GM21381 (cell line): Measurements from ENCODE around the gene NUDT13.

Source experiments
- ATAC-seq: cut with Tn5 transposase; IDR thresholded peaks from one replicate; pipeline ENCODE4 v1.9.1; 2021; ENCODE audit warnings: mild to moderate bottlenecking, moderate library complexity; ENCODE audit not compliant: unreplicated experiment

NUDT13 gene

DNA sequence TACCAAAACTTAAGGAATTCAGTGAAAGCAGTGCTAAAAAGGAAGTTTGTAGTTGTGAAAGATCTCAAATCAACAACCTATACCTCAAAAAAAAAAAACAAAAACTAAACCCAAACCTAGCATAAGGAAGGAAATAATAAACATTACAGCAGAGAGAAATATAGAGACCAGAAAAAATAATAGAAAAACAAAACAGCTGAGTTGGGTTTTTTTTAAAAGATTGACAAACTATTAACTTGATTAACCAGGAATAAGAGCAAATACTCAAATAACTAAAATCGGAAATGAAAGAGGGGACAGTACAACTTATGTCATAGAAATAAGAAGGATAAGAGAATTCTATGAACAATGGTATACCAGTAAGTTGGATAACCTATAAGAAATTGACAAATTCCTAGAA is 50.8 kb downstream of the NUDT13 start:
- no peak for ATAC-seq

DNA sequence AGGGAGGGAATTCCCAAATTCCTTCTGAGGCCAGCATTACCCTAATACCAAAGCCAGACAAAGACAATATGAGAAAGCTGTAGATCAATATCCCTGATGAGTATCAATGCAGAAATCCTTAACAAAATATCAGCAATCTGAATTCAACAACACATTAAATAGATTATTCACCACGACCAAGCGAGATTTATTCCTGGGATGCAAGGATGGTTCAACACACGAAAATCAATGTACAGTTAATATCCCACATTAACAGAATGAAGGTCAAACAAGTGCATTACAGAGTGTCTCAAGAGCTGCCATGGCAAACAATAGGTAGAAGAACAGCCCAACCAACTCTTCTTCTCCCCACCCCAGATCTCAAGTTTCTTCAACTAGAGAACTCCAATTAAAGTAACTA is 51.4 kb downstream of the NUDT13 start:
- ATAC-seq, result no peak

DNA sequence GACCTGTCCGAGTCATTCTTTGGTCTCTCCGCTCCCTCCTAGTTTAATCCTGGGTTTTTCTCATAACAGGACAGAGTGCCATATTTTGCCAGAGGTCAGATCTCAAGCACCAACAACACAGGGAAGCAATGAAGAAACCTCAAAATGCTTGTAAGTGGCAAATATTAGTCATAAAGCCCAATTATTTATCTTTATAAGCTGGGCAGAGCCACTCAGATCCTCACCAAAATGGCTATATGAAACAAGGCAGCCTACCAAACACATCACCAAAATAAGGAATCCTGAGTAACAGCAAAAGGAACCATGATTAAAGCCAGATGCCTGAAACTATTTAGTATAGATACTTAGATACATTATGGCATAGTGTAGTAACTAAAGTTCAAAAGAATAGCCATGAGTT is 52.8 kb downstream of the NUDT13 start:
- ATAC-seq, result no peak

DNA sequence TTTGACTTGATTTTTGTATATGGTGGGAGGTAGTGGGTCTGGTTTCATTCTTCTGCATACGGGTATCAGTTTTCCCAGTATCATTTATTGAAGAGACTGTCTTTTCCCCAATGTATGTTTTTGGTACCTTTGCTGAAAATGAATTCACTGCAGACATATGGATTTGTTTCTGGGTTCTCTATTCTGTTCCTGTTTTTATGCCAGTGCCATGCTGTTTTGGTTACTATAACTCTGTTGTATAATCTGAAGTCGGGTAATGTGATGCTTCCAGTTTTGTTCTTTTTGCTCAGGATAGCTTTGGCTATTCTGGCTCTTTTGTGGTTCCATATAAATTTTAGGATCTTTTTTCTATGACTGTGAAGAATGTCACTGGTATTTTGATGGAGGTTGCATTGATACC is 56.7 kb downstream of the NUDT13 start:
- ATAC-seq, result no peak

DNA sequence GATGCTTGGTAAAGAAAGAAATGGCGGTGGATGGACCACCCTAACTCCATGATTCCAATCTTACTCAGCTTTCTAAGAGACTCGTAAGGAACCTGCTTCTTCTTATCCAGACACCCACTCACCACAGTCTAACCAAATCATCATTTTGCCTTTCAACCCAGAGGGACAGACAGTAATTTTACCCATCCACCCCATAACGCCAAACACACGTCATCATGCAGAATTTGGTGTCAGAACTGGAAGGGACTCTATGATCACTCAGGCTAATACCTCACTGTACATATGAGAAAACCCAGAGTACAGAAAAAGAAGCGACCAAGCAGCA is 57.2 kb downstream of the NUDT13 start:
- no peak for ATAC-seq

DNA sequence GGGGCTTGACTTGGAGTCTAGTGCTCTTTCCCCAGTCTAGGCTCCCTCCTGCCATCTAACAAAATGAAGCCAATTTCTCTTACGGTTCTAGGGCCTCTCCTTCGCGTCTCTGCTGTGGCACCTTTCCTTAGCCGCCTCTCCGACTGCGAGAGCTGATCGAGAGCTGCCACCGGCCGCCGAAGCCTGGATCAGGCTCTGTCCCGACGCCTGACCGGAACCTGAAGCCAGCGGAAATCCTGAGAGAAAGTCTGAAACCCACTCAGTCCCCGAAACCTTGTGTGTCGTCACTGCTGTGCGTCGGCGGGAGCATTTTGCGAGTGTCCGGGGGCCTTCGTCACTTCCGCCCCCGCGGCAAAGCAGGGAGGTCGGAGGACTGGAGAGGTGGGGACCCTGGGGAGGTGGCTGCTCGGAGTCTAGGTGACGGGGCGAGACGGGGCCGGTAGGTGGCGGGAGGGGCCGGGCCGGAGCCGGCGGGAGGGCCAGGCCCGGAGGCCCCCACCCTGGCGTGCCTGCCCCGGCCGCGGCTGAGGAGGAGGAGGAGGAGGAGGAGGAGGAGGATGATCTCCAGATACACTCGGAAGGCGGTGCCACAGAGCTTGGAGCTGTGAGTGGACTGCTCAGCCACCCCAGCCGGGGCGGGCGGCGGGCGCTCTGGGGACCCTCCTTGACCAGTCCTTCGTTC is 57.7 kb downstream of the NUDT13 start, which contains the start of the genes ECD and FAM149B1:
ECD (minus strand) TSS at position 226 of the 682 bp plus-strand sequence. CDS start 4,071 bp downstream, outside the sequence.
FAM149B1 (plus strand) TSS at position 337 of the 682 bp plus-strand sequence; CDS start at position 558, 221 bp downstream.
- ATAC-seq, result peak; percentile 91

DNA sequence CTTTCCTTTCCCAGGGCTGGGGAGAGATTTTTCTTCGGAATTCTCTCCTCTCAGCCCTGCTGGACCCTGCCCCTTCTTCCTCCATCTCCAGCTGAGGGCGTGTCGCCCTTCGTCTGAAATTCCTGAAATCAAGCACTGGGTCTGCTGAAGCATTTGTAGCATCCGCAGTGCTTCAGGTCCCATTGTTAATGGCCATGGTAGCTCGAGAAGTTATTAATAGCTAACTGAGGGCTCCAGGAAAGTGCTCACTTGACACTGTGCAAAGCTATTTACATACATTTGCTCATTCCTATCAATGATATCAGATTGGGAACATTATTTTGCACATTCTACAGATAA is 58.2 kb downstream of the NUDT13 start:
- ATAC-seq, result peak; percentile 11

DNA sequence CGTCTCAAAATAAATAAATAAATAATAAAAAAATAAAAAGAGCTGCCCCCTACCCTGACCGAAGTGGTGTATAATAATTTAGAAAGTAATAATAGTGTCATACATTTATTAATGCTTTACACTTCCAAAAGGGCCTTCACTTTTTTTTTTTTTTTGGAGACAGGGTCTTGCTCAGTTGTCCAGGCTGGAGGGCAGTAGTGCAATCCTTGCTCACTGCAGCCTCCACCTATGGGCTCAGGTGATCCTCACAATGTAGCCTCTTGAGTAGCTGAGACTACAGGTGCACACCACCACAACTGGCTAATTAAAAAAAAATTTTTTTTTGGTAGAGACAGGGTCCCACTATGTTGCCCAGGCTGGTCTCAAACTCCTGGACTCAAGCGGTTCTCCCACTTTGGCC is 59.1 kb downstream of the NUDT13 start:
- no peak for ATAC-seq

DNA sequence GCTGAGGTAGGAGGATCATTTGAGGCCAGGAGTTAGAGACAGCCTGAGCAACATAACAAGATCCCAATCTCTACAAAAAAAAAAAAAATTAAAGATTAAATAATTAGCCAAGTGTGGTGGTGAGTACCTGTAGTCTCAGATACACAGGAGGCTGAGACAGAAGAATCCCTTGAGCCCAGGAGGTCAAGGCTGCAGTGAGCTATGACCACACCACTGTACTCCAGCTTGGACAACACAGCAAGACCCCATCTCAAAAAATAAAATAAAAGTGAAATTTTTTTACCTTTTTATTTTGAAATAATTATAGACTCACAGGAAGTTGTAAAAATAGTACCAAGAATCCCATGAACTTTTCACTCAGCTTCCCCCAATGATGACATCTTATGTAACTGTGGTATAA is 62.6 kb downstream of the NUDT13 start:
- no peak for ATAC-seq

DNA sequence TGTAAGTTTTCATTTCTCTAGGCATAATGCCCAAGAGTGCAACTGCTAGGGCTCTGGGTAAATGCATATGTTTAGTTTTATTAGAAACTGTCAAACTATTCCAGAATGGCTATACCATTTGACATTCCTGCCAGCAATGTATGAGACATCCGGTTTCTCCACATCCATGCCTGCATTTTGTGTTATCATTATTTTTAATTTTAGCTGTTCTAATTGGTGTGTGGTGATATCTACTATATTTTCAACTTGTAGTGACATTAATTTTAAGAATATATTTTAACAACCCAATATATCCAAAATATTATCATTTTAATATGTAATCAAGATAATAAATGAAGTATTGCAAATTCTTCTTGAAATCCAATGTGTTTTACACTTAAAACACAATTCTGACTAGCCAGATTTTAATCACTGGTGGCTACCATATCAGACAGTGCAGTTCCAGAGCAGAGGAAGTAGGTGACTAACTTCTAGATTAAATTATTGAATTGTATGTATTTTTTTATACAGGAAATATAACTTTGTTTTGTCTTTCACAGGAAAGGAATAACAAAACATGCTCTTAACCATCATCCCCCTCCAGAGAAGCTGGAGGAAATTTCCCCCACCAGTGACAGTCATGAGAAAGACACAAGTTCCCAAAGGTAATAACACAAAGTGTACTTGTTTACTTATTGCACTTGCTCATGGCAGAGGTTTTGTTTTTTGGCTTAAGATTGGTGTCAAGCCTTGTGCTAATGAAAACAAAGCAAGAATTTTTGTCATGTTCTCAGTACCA is 64.1 kb downstream of the NUDT13 start:
- ATAC-seq, result no peak
